H4 (cell line): ENCODE data around the gene PCDHB7. TPM values are rescaled to one million over a fixed set of nuclear protein-coding genes. Genes with fewer than 3 reads are reported as not detected.
"Not testable (repeated sequence)": the region's sequence is repeated elsewhere in the genome, so short reads cannot be mapped to it uniquely, and the experiment has no call there.

Source experiments
- DNase-seq: peaks from one replicate; pipeline ENCODE4 v3.0.0-alpha.2; 2015; ENCODE audit warnings: low spot score
- total RNA-seq: library from RNA; depleted of rRNA; stranded (reverse); fragments of >200 nt; shearing (Covaris generic); gene quantifications from 2 replicates; pipeline ENCODE4 v1.2.3, GENCODE V29; 2014; rRNA removed

The PCDHB7 gene
- 5.1 and 6.9 TPM in 2 replicates for total RNA-seq

GRCh38 chr5:141172381-141173204 is at the start of gene PCDHB7:
Gene PCDHB7, plus strand, starts transcription at chr5:141172644. Its CDS starts 192 bp downstream, at chr5:141172836.
- peak; percentile 47 for DNase-seq

GRCh38 chr5:141123396-141124135 is 48.9 kb upstream of the PCDHB7 start:
- not testable (repeated sequence) for DNase-seq

GRCh38 chr5:141127305-141127704 is 45.1 kb upstream of the PCDHB7 start:
- no peak for DNase-seq

GRCh38 chr5:141135030-141135717 is 37.3 kb upstream of the PCDHB7 start, which contains the start of gene PCDHB5:
Gene PCDHB5, plus strand, starts transcription at chr5:141135206. Its CDS starts 229 bp downstream, at chr5:141135435.
- no peak for DNase-seq

- no peak for DNase-seq
Observed at GRCh38 chr5:141135718-141136266, 36.7 kb upstream of the PCDHB7 start.

GRCh38 chr5:141137346-141137745 is 35.1 kb upstream of the PCDHB7 start:
- DNase-seq: not testable (repeated sequence)

- DNase-seq: peak; percentile 34
Observed at GRCh38 chr5:141149812-141150211, 22.6 kb upstream of the PCDHB7 start, which contains the start of gene PCDHB6. Gene PCDHB6, plus strand, starts transcription at chr5:141150057. Its CDS starts 201 bp downstream, at chr5:141150258.

GRCh38 chr5:141150224-141150992 is 22.0 kb upstream of the PCDHB7 start:
- DNase-seq: no peak

- no peak for DNase-seq
Observed at GRCh38 chr5:141150993-141151325, 21.5 kb upstream of the PCDHB7 start.

- not testable (repeated sequence) for DNase-seq
Observed at GRCh38 chr5:141151632-141152031, 20.8 kb upstream of the PCDHB7 start.

- DNase-seq: not testable (repeated sequence)
Observed at GRCh38 chr5:141152096-141152495, 20.3 kb upstream of the PCDHB7 start.

- DNase-seq: peak; percentile 57
Observed at GRCh38 chr5:141155540-141156374, 16.7 kb upstream of the PCDHB7 start.

- DNase-seq: not testable (repeated sequence)
Observed at GRCh38 chr5:141157356-141157755, 15.1 kb upstream of the PCDHB7 start.

- DNase-seq: not testable (repeated sequence)
Observed at GRCh38 chr5:141157901-141158300, 14.5 kb upstream of the PCDHB7 start.

GRCh38 chr5:141174291-141175104 is 2.1 kb downstream of the PCDHB7 start:
- not testable (repeated sequence) for DNase-seq

GRCh38 chr5:141175933-141176332 is 3.5 kb downstream of the PCDHB7 start:
- DNase-seq: no peak

GRCh38 chr5:141177577-141178191 is 5.2 kb downstream of the PCDHB7 start, which contains the start of gene PCDHB8:
Gene PCDHB8, plus strand, starts transcription at chr5:141177790. Its CDS starts 245 bp downstream, at chr5:141178035.
- DNase-seq: peak; percentile 54

GRCh38 chr5:141179371-141179770 is 6.9 kb downstream of the PCDHB7 start:
- DNase-seq: not testable (repeated sequence)
